GM19467 (cell line): ENCODE results near the gene APOL2.
"Not testable (repeated sequence)": the region's sequence is repeated elsewhere in the genome, so short reads cannot be mapped to it uniquely, and the experiment has no call there.

Experiments
- ATAC-seq: cut with Tn5 transposase; IDR thresholded peaks from one replicate; pipeline ENCODE4 v1.9.1; 2021; ENCODE audit warnings: mild to moderate bottlenecking, moderate library complexity; ENCODE audit not compliant: unreplicated experiment

Gene APOL2

DNA sequence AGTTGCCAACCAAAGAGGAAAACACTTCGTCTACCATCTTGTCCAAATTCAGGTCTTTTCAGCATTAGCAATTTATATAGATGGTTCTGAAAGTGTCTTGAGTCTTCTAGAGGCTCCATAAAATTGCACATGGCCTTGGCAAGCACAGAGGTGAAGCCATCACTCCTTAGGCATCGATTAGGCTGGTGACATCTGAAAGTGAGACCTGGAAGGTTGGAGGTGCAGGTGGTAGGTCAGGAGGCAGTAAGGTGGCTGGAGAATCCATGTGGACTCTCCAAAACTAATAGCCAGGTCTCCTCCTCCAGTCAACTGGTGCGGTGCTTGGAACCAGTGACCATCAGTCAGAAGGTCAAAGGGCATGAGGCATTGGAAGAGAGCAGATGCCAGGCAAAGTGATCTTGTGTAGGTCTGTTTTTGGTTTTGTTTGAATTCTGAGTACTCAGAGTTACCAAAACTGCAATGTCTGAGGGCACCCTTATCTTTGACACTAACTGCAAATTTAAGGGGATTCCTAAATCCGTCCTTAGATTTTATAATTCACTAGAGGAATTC lies 6.6 kb upstream of the APOL2 start:
- ATAC-seq = no peak

DNA sequence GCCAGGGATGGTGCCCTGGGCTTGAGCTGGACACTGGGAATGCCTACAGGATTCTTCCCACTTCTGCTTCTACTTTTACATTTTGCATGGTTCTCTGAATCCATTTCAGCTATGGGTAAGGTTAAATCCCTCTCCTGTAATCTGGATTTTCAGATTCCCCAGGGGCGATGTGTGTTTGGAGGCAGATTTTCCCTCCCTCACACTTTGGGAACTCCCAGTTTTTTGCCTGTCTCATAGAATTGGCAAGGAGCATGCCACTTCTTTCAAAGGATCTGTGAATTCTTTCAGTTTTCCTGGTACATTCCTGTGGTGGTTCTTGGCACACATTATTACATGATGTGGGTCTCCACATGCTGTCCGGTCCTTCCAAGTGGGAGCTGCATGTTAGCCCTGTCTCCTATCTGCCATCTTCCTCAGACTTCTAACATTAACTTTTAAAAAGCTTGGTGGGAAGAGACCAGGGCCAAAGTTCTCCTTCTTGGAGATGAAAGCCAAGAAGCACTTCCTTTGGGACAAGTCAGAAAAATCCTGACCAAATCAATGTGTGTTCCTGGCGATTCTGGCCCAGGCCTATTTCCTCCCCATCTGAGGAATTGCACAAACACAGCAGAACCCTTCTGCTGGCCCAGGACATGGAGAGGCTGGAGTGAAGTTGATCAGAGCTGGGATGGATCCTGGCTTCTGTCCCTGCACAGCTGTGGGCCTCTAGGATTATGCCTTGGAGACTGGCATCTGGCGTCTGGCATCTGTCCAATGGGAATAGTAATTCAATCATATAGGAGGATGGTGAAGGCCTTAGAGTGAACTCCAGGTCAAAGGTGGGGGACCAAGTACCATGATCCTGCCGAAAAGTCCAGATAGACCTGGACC lies 5.4 kb upstream of the APOL2 start:
- ATAC-seq = no peak

- ATAC-seq = no peak
Measured at GRCh38 chr22:36243986-36244385, 4.7 kb upstream of the APOL2 start.

DNA sequence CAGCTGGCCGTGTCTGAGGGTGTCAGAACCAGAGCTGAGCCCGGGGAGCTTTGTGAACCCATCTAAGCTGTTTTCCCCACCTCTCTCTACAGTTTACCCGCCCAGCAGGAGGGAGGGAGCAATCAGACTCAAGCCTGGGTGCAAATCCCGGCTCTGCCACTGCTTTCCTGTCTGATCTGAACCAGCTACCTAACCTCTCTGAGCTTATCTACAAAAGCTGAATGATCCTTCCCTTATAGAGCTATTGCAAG lies 252 bp downstream of the APOL2 start:
- peak; percentile 14 for ATAC-seq

DNA sequence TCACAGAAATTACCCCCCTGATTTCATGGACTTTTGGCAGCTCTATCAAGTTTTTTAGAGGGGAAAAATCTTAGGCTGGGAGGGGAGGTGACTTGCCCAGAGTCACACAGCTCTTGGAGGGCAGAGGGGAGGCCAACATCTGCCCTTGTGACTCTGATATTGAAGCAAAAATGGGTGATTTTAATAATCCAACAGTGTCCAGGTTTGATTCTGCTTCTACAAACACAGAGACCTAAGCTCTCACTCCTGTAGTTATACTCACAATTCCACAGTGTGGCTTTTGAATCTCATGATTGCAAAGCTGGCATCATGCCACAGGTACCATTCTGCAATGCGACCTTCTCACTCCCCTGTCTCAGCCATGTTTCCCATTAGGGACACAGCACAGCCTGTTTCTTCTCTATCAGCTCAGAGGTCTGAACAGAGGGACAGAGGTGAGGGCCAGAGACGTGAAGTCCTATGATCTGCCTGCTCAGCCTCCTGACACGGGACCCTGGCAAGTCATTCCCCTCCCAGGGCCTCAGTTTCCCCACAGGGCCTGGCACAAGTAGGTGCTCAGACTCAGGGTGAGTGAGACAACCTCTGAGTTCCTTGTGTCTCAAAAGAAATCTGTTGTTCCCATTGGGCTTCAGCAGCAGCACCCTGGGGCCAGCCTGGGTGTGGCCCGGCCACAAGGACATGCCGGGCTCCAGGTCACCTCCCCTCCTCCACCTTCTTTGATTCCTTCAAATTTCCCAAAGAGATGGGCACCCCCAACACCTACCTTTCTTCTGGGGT lies 766 bp downstream of the APOL2 start:
- ATAC-seq = no peak

- ATAC-seq = no peak
Measured at GRCh38 chr22:36237462-36238372, 1.6 kb downstream of the APOL2 start.

GRCh38 chr22:36236388-36237319 lies 2.7 kb downstream of the APOL2 start:
- no peak for ATAC-seq

DNA sequence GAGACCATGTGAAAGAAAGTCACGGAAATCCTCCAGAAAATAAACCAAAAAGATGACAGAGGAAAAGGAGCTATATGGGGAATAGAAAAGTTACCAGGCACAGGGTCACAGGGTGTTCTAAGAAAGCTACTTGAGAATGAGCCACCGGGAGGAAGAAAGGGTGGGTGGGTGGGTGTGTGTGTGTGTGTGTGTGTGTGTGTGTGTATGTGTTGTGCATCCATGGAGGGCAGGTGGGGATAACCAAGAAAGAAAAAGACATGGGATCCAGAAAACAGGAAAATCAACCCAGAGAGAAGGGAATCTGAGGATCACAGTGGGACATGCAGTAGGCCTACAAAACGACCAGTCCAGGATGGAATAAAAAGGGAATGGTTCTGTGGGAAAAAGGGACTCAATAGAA lies 3.7 kb downstream of the APOL2 start:
- ATAC-seq = no peak

DNA sequence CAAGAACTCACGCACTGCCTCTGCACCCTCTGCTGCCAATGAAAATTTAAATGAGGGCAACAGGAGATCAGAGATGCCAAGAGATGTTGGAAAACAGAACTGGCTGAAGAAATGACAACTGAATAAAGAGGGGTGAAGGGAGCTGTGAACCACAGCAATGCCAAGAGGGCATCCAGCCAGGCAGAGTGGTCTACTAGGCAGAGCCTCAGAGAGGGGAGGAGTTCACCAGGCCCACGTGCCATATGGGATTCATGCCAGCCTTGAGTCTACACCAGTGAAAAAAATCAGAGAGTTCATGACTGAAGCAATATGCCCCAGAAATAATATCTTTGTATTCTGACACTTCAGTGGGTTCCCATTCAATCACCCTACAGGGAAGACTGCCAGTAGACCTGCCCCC lies 4.4 kb downstream of the APOL2 start:
- ATAC-seq = no peak

DNA sequence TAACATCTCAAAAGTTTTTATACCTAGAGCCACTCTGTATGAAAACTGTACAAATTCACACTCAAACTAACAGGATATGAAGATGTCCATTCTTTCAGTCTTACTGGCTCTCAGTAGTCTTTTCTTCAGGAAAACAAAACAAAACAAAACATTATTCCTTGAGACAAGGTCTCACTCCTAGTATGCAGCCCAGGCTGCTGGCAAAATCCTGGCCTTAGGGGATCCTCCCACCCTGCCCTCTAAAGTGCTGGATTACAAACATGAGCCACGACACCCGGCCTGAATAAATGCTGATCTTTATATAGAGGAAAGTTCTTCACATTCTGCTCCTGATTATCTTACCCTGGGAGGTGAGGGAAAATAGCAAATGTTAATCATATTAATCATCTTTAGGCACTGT lies 5.1 kb downstream of the APOL2 start:
- ATAC-seq = no peak

DNA sequence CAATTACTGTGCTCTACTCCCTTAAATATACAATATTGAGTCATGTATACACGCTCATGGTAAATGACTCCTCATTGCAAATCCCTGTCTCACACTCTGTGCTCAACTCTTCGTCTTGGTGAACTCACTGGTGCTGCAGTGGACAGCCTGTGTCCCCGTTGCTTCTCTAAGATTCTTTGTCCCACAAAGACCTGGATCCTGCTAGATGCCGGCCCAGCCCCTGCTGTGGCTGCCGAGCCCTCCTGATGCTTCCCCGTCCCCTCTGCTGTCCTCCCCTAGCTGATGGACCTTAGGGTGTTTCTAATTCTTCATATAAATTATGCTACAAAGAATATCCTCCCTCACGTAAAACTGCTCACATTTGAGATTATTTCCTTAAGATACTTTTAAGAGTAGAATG lies 5.5 kb downstream of the APOL2 start:
- no peak for ATAC-seq

GRCh38 chr22:36232715-36233401 lies 6.5 kb downstream of the APOL2 start:
- ATAC-seq = no peak

- not testable (repeated sequence) for ATAC-seq
Measured at GRCh38 chr22:36231051-36231450, 8.3 kb downstream of the APOL2 start.

- ATAC-seq = not testable (repeated sequence)
Measured at GRCh38 chr22:36229649-36230048, 9.7 kb downstream of the APOL2 start.

DNA sequence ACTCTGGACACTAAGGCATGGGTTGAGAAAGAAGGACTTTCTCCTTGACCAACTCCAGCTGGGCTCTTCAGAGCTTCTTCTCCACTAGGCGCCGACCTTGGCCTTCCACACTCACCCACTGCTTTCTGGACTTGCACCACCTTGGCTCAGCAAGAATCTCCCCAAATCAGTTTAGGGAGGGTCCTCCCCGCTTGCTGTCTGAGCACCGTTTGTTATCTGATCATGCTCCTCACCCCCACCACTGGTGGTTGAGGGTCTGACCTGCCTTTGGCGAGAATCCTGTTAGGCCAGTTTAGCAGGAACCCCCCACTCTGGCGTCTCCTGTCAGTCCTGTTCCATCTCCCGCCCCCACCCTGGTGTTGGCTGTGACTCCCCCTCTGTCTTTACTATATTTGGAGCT lies 10.4 kb downstream of the APOL2 start:
- ATAC-seq = no peak

DNA sequence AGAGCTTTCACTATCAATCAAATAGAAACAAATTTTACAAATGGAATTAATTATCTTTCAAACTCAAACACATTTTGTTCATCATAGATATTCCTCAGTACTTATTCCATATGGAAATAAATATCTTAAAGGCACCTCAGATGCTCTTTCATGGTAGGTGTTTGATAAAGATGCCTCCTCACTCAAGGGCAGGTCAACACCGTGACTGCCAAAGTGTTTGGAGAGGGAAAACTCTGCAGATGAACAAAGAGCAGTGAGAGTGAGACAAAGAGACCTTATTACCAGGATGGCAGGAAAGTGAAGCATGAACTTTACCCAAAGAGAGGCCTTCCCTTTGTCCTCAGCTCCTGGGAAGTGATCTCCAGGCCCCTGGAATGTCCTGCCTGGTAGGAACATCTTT lies 11.0 kb downstream of the APOL2 start:
- ATAC-seq = not testable (repeated sequence)

DNA sequence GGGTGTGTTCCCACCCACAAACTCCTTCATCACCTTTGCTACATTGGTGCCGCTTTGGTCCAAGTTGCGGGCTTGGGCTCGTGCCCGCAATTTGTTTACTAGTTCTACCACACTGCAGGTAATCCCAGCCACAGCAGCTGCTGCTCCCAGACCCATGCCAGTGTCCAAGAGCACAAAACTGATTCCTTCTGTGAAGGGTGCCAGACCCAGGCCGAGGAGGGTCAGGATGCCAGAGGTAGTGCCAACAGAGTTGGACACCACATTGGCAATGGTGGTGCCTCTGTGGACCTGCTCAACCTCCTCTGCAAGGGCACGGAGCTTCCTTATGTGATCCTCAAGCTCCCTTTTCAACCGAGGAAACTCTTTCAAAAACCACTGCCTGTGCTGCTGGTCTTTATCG lies 11.5 kb downstream of the APOL2 start:
- no peak for ATAC-seq

DNA sequence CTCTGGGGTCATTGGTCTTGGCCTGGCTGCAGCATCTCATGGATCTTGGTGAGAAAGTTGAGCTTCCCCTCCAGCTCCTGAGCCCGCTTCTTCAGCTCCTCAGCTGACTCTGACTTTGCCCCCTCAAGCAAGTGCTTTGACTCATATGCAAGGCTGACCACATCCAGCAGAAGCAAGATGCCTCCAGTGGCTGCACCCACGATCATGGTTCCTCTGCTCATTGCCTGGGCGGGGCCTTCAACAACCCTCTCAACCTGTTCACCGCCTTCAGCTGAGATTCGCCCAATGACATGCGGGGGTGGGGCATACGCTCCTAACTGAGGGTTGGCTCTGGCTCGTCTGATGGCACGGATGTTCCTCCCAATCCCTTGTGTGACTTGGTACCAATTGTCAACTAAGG lies 11.9 kb downstream of the APOL2 start:
- ATAC-seq = no peak

GRCh38 chr22:36226189-36226588 lies 13.1 kb downstream of the APOL2 start:
- ATAC-seq = no peak
